OCI-LY3 (cell line): Measurements from ENCODE around the gene IL36A.

Experiments used
- CTCF ChIP-seq: fragments of 200-600, 300-600 bp; sonication (generic); IDR thresholded peaks from 2 replicates; pipeline ENCODE4 v1.5.1; 2014; ENCODE audit warnings: antibody characterized with exemption, low read length, low read depth
- EZH2phosphoT487 ChIP-seq: fragments of 200-600 bp; shearing (Covaris generic); IDR thresholded peaks from 2 replicates; pipeline ENCODE4 v1.6.1; 2018; ENCODE audit warnings: antibody characterized with exemption, mixed run types, low read depth

GRCh38 chr2:112977559-112978056 is 27.7 kb upstream of the IL36A start, which contains the start of gene IL36G:
- no peak for TF ChIP-seq CTCF
- no peak for TF ChIP-seq EZH2phosphoT487
